ENCODE data around the gene EME2. TPM values are rescaled to one million over a fixed set of nuclear protein-coding genes. Genes with fewer than 3 reads are reported as not detected.

EME2 gene
- total RNA-seq, 1 donor from 2014 or later, result 30.0 TPM

DNA sequence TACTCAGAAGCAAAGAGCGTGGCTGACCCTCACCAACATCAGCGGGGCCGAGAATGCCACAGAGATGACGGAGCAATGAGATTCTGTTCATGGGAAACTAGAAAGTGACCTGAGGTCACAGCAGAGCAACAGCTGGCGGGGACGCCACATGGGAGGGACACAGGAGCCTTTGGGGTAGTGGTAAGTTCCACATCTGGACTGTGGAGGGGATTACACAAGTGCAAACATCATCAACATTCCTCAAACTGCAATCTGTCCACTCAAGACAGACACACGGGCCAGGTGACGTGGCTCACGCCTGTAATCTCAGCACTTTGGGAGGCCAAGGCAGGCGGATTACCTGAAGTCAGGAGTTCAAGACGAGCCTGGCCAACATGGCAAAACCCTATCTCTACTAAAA lies 42.9 kb downstream of the EME2 start:
- intact Hi-C loops (cut with micrococcal nuclease), result no loop called here
- Mint-ChIP-seq H3K4me1 (peaks cover 4% of the 10 kb centered on the region), H3K36me3 (ENCODE audit: low read depth) (peaks cover 11% of the 10 kb centered on the region), H3K9me3 (no peaks in the 10 kb centered on the region), H3K27ac (no peak overlapping the region), H3K27me3 (no peaks in the 10 kb centered on the region), H3K4me3 (no peak overlapping the region)
- DNase-seq, result no peak

DNA sequence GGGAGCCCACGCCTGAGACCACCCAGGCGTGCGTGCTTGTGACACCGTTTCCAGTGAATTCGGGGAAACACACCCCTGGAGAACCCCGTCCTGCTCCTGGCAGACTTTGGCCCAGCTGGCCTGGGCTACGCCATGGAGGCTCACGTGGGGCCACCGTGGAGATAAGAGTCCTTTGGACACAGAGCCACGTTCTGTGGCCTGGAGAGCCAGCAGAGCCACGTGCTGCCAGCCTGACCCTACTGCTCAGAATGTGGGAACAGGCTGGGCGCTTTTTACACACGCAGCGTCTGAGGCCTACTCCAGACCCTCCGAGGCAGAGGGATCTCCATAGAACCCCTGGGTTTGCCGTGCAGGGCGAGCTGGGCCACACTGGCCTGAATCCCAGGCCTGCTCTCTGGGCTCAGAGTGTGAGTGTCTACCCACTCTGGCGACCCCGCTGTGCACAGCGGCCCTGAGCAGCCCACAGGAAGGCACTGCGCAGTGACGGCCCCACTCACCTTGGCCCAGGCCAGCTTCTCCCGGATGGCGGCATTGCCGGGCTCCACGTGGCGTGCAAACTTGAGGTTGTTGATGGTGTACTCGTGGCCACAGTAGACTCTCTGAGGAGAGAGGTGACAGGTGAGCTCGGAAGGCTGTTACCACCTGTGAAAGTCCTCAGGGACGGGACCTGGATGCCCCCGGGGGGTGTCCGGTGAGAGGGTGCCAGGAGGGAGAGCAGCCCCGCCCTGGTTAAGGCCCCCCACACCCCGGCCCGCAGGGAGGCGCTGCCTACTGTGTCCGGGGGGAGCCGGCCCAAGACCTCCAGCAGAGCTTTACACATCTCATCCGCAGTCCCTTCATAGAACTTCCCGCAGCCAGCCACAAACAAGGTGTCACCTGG lies 44.0 kb downstream of the EME2 start:
- intact Hi-C loops (cut with micrococcal nuclease), result no loop called here
- Mint-ChIP-seq H3K27me3 (no peaks in the 10 kb centered on the region), H3K4me3 (no peak overlapping the region)

DNA sequence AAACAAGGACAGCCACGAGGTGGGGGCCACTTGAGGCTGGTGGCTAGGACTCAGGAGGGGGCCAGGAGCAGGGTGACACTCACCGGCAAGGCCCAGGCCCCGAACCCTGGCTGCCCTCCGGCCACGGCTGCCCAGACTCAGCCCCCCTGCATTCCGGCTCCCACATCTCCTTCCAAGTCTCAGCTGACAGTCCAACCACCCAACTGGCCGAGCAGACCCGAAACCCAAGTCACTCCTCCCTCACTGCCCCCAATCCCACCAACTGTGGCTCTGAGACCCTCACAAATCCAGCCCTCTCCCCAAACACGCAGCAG lies 44.6 kb downstream of the EME2 start:
- H3K36me3 Mint-ChIP-seq (ENCODE audit: low read depth), result peaks cover 11% of the 10 kb centered on the region
- H3K27me3 Mint-ChIP-seq, result no peaks in the 10 kb centered on the region
- intact Hi-C loops (cut with micrococcal nuclease), result no loop called here
- H3K4me1 Mint-ChIP-seq, result peaks cover 4% of the 10 kb centered on the region
- H3K27ac Mint-ChIP-seq, result no peak overlapping the region
- H3K4me3 Mint-ChIP-seq, result no peak overlapping the region
- no peaks in the 10 kb centered on the region for H3K9me3 Mint-ChIP-seq
- no peak for DNase-seq

More for the DNA sequence above, 44.0 kb downstream of the EME2 start:
- DNase-seq, result no peak
- peaks cover 4% of the 10 kb centered on the region for H3K4me1 Mint-ChIP-seq
- H3K36me3 Mint-ChIP-seq (ENCODE audit: low read depth), result peaks cover 11% of the 10 kb centered on the region
- H3K9me3 Mint-ChIP-seq, result no peaks in the 10 kb centered on the region
- no peak overlapping the region for H3K27ac Mint-ChIP-seq

DNA sequence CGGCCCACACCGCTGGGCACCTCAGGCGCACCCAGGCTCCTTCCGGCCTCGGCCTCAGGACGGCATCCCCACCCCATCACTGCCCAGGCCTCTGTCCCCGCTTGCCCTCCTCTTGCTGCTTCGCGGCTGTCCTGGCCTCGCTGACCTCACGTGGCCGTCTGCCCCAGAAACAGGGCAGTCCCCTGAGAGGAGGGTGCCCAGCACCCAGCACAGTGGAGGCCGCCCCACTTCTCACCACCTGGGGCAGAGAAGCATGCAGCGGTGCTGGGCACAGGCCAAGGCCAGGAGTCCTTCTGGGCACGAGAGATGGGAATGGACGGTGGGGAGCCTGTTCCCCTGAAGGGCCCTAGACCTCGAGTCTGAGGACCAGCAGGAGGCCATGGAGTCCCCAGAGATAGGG lies 45.1 kb downstream of the EME2 start:
- no peak overlapping the region for H3K27ac Mint-ChIP-seq

DNA sequence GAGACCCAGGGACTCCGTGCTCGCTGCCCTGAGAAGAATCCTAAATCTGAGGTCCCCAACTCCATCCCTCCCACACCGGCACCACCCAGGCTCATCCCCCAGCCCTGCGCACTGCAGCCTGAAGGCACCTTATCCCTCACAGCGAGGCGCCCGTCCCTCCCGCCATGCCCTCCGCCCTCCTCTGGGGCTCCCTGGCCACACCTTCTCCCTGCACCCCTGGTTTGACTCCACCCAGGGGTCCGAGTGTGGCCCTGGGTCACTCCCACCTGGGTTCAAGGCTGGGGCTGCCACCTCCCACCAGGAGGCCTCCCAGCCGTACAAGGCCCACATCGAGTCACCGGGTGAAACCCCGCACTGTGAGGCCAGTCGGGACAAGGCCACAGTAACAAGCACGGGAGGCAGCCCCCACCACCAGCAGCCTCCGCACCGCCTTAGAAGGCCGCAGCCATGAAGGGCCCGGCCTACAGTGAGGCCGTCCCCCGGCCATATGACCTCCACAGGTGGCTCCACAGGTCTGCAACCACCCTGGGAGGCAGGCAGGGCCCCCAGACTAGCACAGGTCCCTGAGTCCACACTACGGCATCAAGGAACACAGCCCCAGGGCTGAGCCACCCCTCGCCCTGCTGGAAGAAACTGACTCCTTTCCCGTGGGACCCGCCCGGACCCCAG lies 45.7 kb downstream of the EME2 start:
- intact Hi-C loops (cut with micrococcal nuclease), result no loop called here
- Mint-ChIP-seq H3K4me1 (no peaks in the 10 kb centered on the region), H3K9me3 (no peaks in the 10 kb centered on the region), H3K27me3 (no peaks in the 10 kb centered on the region), H3K36me3 (ENCODE audit: low read depth) (peaks cover 11% of the 10 kb centered on the region), H3K27ac (no peak overlapping the region), H3K4me3 (no peak overlapping the region)
- no peak for DNase-seq

More for the DNA sequence above, 45.1 kb downstream of the EME2 start:
- no peak overlapping the region for H3K4me3 Mint-ChIP-seq
- intact Hi-C loops (cut with micrococcal nuclease), result no loop called here
- H3K9me3 Mint-ChIP-seq, result no peaks in the 10 kb centered on the region
- no peaks in the 10 kb centered on the region for H3K27me3 Mint-ChIP-seq
- DNase-seq, result no peak
- peaks cover 4% of the 10 kb centered on the region for H3K4me1 Mint-ChIP-seq
- peaks cover 11% of the 10 kb centered on the region for H3K36me3 Mint-ChIP-seq (ENCODE audit: low read depth)

DNA sequence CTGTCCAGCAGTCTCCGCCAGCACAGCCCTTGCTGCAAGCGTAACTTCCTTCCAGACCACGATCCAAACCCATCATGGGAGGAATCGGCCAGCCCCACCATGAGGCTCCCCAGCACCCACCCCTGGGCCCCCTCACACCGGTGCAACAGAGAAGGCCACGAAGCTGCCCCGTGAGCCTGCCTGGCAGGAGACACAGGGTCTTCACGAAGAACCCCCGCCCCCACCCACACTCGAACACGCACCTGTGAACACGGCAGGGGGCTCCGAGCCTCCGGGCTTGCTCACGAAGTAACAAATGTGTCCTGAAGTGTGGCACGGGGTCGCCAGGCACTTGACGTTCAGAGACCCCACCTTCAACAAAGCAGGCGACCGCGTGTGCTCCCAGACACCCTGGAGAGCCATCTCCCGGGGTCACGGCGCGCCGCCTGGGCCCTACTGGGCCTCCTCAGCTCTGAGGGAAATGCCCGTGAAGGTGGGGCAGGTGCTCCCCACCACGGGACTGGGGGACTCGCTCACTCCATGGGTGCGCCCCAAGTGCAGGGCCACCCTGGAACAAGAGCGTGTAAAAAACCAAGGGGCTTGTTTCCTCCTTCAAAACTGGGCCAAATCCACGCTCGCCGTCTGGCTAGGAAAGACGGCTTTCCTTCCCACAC lies 46.4 kb downstream of the EME2 start:
- Mint-ChIP-seq H3K36me3 (ENCODE audit: low read depth) (peaks cover 9% of the 10 kb centered on the region), H3K27me3 (no peaks in the 10 kb centered on the region), H3K4me3 (no peak overlapping the region), H3K4me1 (peaks cover 3% of the 10 kb centered on the region), H3K9me3 (no peaks in the 10 kb centered on the region), H3K27ac (no peak overlapping the region)
- intact Hi-C loops (cut with micrococcal nuclease), result no loop called here
- no peak for DNase-seq

DNA sequence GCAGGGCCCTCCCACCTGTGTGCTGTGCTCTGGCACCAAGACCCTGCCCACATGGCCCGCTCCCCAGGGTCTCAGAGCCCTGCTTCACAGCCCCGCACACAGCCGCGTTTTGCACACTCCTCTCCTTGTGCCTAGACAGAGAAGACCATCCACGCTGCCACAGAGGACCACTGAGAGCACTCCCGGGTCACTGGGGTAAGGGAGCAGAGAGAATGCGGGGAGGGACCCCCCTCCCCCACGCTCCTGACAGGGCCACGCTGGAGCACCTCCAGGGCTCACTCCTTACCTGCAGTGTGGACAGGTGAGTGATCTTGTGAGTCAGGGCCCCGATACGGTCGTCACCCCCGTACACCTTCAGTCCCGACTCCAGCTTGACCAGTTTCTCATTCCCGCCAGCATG lies 47.0 kb downstream of the EME2 start:
- Mint-ChIP-seq H3K27ac (no peak overlapping the region), H3K9me3 (no peaks in the 10 kb centered on the region)

DNA sequence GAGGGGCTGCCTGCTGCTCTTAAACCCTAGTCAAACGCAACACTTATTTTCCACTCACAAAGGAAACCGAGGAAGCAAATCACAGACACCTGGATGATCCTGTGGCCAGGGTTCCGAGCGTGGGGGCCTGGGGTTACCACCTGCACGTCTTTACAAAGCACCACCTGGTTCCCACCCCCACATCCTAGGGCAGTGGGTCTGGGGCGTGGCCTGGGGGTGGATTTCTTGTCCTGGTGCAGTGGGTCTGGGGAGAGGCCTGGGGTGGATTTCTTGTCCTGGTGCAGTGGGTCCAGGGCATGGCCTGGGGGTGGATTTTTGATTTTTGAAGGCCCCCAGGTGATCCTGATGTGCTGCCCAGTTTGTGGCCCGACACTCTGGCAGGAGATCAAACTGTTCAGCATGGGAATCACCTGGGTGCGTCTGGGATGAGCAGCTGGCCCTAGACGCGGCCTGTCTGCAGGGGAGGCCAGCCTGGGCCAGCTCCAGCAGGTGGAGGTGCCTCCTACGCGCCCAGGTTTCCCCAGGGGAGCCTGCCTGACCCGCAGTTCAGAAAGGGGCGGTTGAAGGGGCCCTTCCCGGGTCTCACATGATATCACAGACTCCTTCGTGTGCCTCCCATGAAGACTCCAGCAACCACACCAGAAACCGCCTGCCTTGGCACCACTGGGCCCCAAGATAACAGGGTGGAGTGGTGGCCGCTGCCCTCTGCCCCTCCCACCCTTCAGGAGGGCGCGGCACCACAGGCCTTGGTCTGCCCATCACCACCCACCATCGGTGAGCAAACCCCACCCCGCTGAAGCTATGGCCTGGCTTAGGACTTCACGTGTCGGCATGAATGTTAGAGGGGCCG lies 47.7 kb downstream of the EME2 start:
- Mint-ChIP-seq H3K27me3 (no peaks in the 10 kb centered on the region), H3K27ac (no peak overlapping the region), H3K36me3 (ENCODE audit: low read depth) (peaks cover 7% of the 10 kb centered on the region), H3K9me3 (no peaks in the 10 kb centered on the region), H3K4me3 (no peak overlapping the region), H3K4me1 (peaks cover 7% of the 10 kb centered on the region)
- no peak for DNase-seq
- intact Hi-C loops (cut with micrococcal nuclease), result no loop called here

More for the DNA sequence above, 47.0 kb downstream of the EME2 start:
- DNase-seq, result no peak
- no peak overlapping the region for H3K4me3 Mint-ChIP-seq
- H3K27me3 Mint-ChIP-seq, result no peaks in the 10 kb centered on the region
- peaks cover 9% of the 10 kb centered on the region for H3K36me3 Mint-ChIP-seq (ENCODE audit: low read depth)
- intact Hi-C loops (cut with micrococcal nuclease), result no loop called here
- peaks cover 5% of the 10 kb centered on the region for H3K4me1 Mint-ChIP-seq

DNA sequence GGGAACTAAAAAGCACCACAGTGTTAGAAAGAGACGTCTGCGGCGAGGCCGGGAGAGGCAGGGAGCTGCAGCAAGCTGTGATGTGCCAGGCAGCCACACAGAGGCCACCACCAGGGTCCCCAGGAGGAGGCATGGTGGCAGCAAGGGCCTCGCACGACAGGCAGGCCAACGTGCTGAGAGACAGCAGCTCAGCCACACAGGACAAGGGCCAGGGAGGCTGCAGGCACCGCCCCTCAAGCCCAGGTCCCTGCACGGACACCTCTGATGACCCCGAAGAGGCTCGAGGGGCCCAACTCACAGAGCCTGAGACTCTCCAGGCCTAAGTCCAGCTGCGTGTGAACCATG lies 48.3 kb downstream of the EME2 start:
- Mint-ChIP-seq H3K4me1 (peaks cover 13% of the 10 kb centered on the region), H3K9me3 (no peaks in the 10 kb centered on the region), H3K27ac (no peak overlapping the region), H3K4me3 (no peak overlapping the region), H3K36me3 (ENCODE audit: low read depth) (peaks cover 3% of the 10 kb centered on the region), H3K27me3 (no peaks in the 10 kb centered on the region)
- no peak for DNase-seq
- intact Hi-C loops (cut with micrococcal nuclease), result no loop called here

DNA sequence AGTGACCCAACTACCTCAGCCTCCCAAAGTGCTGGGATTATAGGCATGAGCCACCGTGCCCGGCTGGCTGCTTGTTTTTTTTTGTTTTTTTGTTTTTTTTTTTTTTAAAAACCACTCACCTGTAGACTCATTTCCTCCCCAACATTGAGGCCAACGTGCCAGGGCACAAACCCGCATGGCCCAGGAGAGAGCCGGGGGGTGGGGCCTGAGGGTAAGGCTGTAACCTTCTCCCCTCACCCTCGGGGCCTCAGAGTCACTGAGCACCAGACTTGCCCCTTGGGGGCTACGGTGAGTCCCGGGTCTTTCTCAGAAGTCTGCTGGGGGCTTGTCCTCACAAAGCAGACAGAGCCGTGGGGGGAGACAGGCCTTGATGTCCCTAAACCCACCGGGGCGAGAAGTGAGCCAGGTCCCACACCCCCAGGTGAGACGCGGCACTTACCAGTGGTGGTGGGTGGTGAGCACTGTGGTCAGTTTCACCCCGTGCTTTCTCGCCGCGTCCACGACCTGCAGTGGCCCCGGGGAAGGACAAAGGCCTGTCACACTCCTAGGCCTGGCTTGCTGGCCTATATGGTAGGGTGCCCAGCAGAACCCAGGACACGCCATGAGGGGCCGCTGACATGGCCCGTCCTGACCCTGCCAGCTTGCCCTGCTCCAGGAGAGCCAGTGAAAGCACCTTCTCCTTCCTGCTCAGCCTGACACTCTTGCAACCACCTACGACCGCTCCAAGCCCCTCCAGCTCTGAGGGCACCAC lies 49.4 kb downstream of the EME2 start:
- intact Hi-C loops (cut with micrococcal nuclease), result no loop called here
- H3K27me3 Mint-ChIP-seq, result no peaks in the 10 kb centered on the region
- H3K36me3 Mint-ChIP-seq (ENCODE audit: low read depth), result peaks cover 3% of the 10 kb centered on the region
- H3K4me3 Mint-ChIP-seq, result no peak overlapping the region
- H3K4me1 Mint-ChIP-seq, result peaks cover 13% of the 10 kb centered on the region
- H3K27ac Mint-ChIP-seq, result no peak overlapping the region
- no peak for DNase-seq
- H3K9me3 Mint-ChIP-seq, result no peaks in the 10 kb centered on the region

DNA sequence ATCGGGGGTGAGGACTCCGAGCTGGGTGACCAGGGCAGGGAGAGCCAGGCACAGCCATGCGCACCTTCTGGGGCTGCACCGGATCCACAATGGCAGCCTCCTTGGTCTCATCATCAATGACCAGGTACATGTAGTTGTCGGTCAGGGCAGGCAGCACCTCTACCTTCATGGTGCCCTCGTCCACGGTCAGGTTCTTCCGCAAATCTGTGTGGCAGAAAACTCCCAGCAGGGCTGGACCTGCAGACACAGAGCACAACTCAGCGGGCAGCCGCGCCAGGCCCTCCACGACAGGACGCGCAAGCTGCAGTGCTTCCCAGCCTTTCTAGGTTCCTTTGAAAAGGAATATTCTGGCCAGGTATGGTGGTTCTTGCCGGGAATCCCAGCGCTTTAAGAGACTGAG lies 50.2 kb downstream of the EME2 start:
- H3K4me1 Mint-ChIP-seq, result peaks cover 17% of the 10 kb centered on the region
- intact Hi-C loops (cut with micrococcal nuclease), result no loop called here

DNA sequence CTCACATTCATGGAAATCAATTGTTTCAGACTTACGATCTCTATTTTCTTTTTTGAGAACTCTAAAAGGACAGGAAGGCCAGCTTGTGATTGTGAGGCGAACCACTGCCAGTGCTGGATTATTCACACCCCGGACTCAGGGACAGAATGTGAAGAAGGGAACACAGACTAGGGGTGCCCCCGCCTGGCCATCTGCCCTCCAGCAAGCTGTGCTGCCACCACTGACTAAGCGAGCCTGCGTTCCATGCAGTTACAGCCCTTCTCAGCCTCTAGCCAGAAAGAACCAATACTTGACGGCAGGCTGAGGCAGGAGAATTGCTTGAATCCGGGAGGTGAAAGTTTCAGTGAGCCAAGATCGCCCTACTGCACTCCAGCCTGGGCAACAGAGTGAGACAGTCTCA lies 51.2 kb downstream of the EME2 start:
- Mint-ChIP-seq H3K36me3 (ENCODE audit: low read depth) (peaks cover 7% of the 10 kb centered on the region), H3K9me3 (no peaks in the 10 kb centered on the region), H3K27me3 (no peaks in the 10 kb centered on the region), H3K4me1 (peaks cover 18% of the 10 kb centered on the region), H3K27ac (no peak overlapping the region), H3K4me3 (peak overlapping the region; percentile 10)
- no peak for DNase-seq
- intact Hi-C loops (cut with micrococcal nuclease), result loop anchor here (2.0 kb wide), 1 partner anchor 53 kb away; the partner anchor contains the start of gene NME3

More for the DNA sequence above, 50.2 kb downstream of the EME2 start:
- H3K9me3 Mint-ChIP-seq, result no peaks in the 10 kb centered on the region
- no peaks in the 10 kb centered on the region for H3K27me3 Mint-ChIP-seq
- DNase-seq, result no peak
- H3K4me3 Mint-ChIP-seq, result no peak overlapping the region
- H3K27ac Mint-ChIP-seq, result no peak overlapping the region
- peaks cover 7% of the 10 kb centered on the region for H3K36me3 Mint-ChIP-seq (ENCODE audit: low read depth)

DNA sequence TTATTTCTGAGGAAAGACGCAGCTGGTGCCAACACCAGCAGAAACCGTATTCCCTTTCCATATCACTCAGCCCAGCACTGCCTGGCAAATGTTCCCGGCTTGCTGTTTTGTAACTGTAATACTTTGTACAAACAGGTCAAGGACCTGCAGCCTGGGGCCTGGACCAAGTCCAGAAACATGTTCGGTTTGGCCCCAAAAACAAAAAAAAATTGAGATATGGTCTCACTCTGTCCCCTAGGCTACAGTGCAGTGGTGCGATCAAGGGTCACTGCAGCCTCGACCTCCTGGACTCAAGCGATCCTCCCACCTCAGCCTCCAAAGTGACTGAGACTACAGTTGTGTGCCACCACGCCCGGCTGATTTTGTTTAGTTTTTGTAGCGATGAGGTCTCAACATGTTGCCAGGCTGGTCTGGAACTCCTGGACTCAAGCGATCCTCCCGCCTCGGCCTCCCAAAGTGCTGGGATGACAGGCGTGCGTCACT lies 52.8 kb downstream of the EME2 start:
- H3K36me3 Mint-ChIP-seq (ENCODE audit: low read depth), result peaks cover 8% of the 10 kb centered on the region
- peak overlapping the region; percentile 83 for H3K27ac Mint-ChIP-seq
- intact Hi-C loops (cut with micrococcal nuclease), result loop anchor here (2.0 kb wide), 1 partner anchor 55 kb away; the partner anchor contains the start of gene NME3
- no peaks in the 10 kb centered on the region for H3K9me3 Mint-ChIP-seq
- peaks cover 25% of the 10 kb centered on the region for H3K4me1 Mint-ChIP-seq
- H3K27me3 Mint-ChIP-seq, result no peaks in the 10 kb centered on the region
- H3K4me3 Mint-ChIP-seq, result peak overlapping the region; percentile 85
- DNase-seq, result no peak
